Measurements from ENCODE around the gene ORAI3.

Gene ORAI3

DNA sequence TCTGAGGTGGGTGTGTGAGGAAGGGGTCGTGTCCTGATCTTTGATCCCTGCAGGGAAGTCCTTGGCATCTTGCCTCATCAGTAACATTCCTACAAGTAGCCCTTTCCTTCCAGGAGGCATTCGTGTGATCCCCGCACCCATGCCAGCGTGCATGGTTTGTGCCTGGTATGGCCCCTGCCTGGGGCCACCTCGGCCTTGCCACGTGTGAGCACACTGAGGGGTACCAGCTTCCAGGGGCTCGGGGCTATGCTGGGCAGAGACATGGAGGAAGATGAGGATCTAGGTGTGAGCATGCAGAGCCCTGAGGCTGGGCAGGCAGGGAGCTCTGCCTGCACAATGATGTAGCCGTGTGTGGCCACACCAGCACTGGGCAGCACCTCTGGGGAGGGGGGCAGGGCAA lies 42.2 kb downstream of the ORAI3 start:
- no peak for TF ChIP-seq TAF1 (IDR thresholded peaks at IDR 0.05; ENCODE audit: borderline replicate concordance, insufficient read depth, low read length)
- no peak for TF ChIP-seq FOXP2 (optimal IDR thresholded peaks at IDR 0.05; ENCODE audit: borderline replicate concordance, extremely low read depth, extremely low read length, insufficient read depth)
- TF ChIP-seq, protein P1, sequence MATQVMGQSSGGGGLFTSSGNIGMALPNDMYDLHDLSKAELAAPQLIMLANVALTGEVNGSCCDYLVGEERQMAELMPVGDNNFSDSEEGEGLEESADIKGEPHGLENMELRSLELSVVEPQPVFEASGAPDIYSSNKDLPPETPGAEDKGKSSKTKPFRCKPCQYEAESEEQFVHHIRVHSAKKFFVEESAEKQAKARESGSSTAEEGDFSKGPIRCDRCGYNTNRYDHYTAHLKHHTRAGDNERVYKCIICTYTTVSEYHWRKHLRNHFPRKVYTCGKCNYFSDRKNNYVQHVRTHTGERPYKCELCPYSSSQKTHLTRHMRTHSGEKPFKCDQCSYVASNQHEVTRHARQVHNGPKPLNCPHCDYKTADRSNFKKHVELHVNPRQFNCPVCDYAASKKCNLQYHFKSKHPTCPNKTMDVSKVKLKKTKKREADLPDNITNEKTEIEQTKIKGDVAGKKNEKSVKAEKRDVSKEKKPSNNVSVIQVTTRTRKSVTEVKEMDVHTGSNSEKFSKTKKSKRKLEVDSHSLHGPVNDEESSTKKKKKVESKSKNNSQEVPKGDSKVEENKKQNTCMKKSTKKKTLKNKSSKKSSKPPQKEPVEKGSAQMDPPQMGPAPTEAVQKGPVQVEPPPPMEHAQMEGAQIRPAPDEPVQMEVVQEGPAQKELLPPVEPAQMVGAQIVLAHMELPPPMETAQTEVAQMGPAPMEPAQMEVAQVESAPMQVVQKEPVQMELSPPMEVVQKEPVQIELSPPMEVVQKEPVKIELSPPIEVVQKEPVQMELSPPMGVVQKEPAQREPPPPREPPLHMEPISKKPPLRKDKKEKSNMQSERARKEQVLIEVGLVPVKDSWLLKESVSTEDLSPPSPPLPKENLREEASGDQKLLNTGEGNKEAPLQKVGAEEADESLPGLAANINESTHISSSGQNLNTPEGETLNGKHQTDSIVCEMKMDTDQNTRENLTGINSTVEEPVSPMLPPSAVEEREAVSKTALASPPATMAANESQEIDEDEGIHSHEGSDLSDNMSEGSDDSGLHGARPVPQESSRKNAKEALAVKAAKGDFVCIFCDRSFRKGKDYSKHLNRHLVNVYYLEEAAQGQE (IDR thresholded peaks at IDR 0.05; ENCODE audit: insufficient read depth in 1 of 2, low read depth in 2 of 2, low read length in 2 of 2) = no peak
- TF ChIP-seq POLR2AphosphoS5 (IDR thresholded peaks at IDR 0.05; ENCODE audit: low read depth, low read length) = no peak
- no peak for TF ChIP-seq SIN3A (IDR thresholded peaks at IDR 0.05; ENCODE audit: borderline replicate concordance, insufficient read depth, low read length)

DNA sequence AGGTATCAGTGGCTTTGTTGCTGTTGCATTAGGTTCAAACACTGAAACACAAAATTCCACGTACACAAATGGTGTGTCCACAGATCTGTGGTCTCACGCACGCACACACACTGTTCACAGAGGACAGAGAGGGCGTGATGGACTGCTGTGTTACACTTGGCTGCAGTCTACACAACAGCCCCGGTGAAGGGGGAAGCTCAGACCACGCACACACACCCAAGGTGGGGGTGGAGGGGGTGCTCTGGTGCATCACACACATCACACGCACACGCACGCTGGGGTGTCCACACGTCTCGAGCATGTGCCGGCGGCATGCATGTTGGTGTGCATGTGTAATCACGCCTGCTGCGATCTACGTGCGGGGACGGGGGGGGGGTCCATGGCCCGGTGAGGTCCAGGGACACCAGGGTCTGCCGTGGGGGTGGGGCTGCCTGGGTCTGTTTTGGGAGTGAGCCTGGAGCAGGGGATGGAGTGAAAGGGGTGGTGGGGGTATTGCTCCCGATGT lies 43.5 kb downstream of the ORAI3 start:
- TF ChIP-seq POLR2AphosphoS5 (IDR thresholded peaks at IDR 0.05; ENCODE audit: low read depth, low read length) (no peak), SIN3A (IDR thresholded peaks at IDR 0.05; ENCODE audit: borderline replicate concordance, insufficient read depth, low read length) (no peak), TAF1 (IDR thresholded peaks at IDR 0.05; ENCODE audit: borderline replicate concordance, insufficient read depth, low read length) (no peak), FOXP2 (optimal IDR thresholded peaks at IDR 0.05; ENCODE audit: borderline replicate concordance, extremely low read depth, extremely low read length, insufficient read depth) (no peak)
- TF ChIP-seq, protein P1 (IDR thresholded peaks at IDR 0.05; ENCODE audit: insufficient read depth in 1 of 2, low read depth in 2 of 2, low read length in 2 of 2) = no peak

DNA sequence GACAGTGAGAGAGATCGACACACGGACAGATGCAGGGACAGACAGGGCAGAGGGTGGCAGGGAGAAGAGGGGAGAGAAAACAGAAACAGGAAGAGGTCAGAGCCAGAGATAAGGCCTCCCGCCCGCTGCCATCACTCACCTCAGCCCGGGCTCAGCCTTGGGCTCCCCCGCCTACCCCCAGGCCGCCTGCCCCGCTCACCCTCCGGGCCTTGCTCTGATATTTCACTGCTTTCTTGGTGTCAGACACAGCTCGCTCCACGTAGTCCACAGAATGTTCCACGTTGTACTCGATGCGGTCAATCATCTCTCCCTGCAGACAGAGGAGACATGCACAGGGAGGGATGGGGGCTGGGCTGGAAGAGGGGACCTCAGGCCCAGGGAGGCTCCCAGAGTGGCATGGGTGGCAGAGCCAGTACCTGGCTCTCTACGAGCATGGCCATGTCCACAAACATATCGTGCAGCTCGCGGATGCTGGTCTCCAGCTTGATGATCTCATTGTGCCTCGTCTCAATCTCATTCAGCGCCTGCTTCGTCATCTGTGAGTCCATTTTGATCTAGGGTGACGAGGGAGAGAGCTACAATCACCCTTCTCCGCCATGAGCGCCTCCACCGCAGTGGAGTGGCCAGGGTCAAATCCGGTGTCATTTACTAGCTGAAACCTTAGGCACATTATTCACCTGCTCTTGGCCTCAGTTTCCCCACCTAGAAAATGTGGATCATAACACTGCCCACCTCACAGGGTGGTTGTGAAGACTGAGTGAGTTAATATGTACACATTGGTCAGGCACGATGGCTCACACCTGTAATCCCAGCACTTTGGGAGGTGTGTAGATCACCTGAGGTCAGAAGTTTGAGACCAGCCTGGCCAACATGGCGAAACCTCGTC lies 44.3 kb downstream of the ORAI3 start:
- TF ChIP-seq TAF1 (IDR thresholded peaks at IDR 0.05; ENCODE audit: borderline replicate concordance, insufficient read depth, low read length) = no peak
- no peak for TF ChIP-seq SIN3A (IDR thresholded peaks at IDR 0.05; ENCODE audit: borderline replicate concordance, insufficient read depth, low read length)
- TF ChIP-seq, protein P1 (IDR thresholded peaks at IDR 0.05; ENCODE audit: insufficient read depth in 1 of 2, low read depth in 2 of 2, low read length in 2 of 2) = no peak
- TF ChIP-seq POLR2AphosphoS5 (IDR thresholded peaks at IDR 0.05; ENCODE audit: low read depth, low read length) = no peak
- no peak for TF ChIP-seq FOXP2 (optimal IDR thresholded peaks at IDR 0.05; ENCODE audit: borderline replicate concordance, extremely low read depth, extremely low read length, insufficient read depth)

DNA sequence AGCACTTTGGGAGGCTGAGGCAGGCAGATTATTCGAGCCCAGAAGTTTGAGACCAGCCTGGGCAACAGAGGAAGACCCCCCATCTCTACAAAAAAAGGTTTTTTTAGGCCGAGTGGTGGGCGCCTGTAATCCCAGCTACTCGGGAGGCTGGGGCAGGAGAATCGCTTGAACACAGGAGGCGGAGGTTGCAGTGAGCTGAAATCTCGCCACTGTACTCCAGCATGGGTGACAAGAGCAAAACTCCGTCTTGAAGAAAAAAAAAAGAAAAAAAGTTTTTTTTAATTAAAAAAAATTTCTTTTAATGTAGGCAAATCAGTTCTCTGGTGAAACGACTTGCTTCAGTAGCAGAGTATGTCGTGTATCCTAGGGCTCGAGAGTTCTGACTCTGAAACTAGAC lies 47.1 kb downstream of the ORAI3 start:
- TF ChIP-seq TAF1 (IDR thresholded peaks at IDR 0.05; ENCODE audit: borderline replicate concordance, insufficient read depth, low read length) (no peak), FOXP2 (optimal IDR thresholded peaks at IDR 0.05; ENCODE audit: borderline replicate concordance, extremely low read depth, extremely low read length, insufficient read depth) (no peak), SIN3A (IDR thresholded peaks at IDR 0.05; ENCODE audit: borderline replicate concordance, insufficient read depth, low read length) (no peak), POLR2AphosphoS5 (IDR thresholded peaks at IDR 0.05; ENCODE audit: low read depth, low read length) (no peak)
- TF ChIP-seq, protein P1 (IDR thresholded peaks at IDR 0.05; ENCODE audit: insufficient read depth in 1 of 2, low read depth in 2 of 2, low read length in 2 of 2) = no peak

Measured in PFSK-1 (cell line).